ENCODE results near the gene HEMK1.

- TF ChIP-seq CTCF (IDR thresholded peaks at IDR 0.05) (no peak), POLR2A (IDR thresholded peaks at IDR 0.05) (no peak)
Measured at GRCh38 chr3:50630877-50631276, 61.6 kb downstream of the HEMK1 start.

Data from body of pancreas (tissue), 4 donors.